ENCODE data around the gene CETP.
"Not testable (repeated sequence)": the region's sequence is repeated elsewhere in the genome, so short reads cannot be mapped to it uniquely, and the experiment has no call there.

Gene CETP

GRCh38 chr16:56933828-56934598 is 27.7 kb upstream of the CETP start:
- DNase-seq (ENCODE audit: low read depth in 2 of 2): no peak

GRCh38 chr16:56934599-56935145 is 27.1 kb upstream of the CETP start:
- DNase-seq (ENCODE audit: low read depth in 2 of 2): not testable (repeated sequence)

GRCh38 chr16:56935201-56935600 is 26.5 kb upstream of the CETP start:
- no peak for DNase-seq (ENCODE audit: low read depth in 2 of 2)

GRCh38 chr16:56936491-56936890 is 25.3 kb upstream of the CETP start:
- DNase-seq (ENCODE audit: low read depth in 2 of 2): no peak

- no peak for DNase-seq (ENCODE audit: low read depth in 2 of 2)
Measured at GRCh38 chr16:56936950-56937349, 24.8 kb upstream of the CETP start.

- DNase-seq (ENCODE audit: low read depth in 2 of 2): no peak
Measured at GRCh38 chr16:56938664-56939513, 22.9 kb upstream of the CETP start.

- DNase-seq (ENCODE audit: low read depth in 2 of 2): no peak
Measured at GRCh38 chr16:56939801-56940200, 21.9 kb upstream of the CETP start.

GRCh38 chr16:56941092-56941491 is 20.7 kb upstream of the CETP start:
- DNase-seq (ENCODE audit: low read depth in 2 of 2): no peak

- DNase-seq (ENCODE audit: low read depth in 2 of 2): no peak
Measured at GRCh38 chr16:56941856-56942331, 19.9 kb upstream of the CETP start.

- DNase-seq (ENCODE audit: low read depth in 2 of 2): no peak
Measured at GRCh38 chr16:56943761-56944375, 17.9 kb upstream of the CETP start.

GRCh38 chr16:56944954-56945839 is 16.6 kb upstream of the CETP start:
- no peak for DNase-seq (ENCODE audit: low read depth in 2 of 2)

- DNase-seq (ENCODE audit: low read depth in 2 of 2): no peak
Measured at GRCh38 chr16:56945847-56946527, 15.8 kb upstream of the CETP start.

- no peak for DNase-seq (ENCODE audit: low read depth in 2 of 2)
Measured at GRCh38 chr16:56946767-56947603, 14.8 kb upstream of the CETP start.

GRCh38 chr16:56947604-56947995 is 14.2 kb upstream of the CETP start:
- DNase-seq (ENCODE audit: low read depth in 2 of 2): no peak

GRCh38 chr16:56948234-56948633 is 13.5 kb upstream of the CETP start:
- DNase-seq (ENCODE audit: low read depth in 2 of 2): no peak

- DNase-seq (ENCODE audit: low read depth in 2 of 2): no peak
Measured at GRCh38 chr16:56950051-56950450, 11.7 kb upstream of the CETP start.

GRCh38 chr16:56950455-56950854 is 11.3 kb upstream of the CETP start:
- DNase-seq (ENCODE audit: low read depth in 2 of 2): no peak

GRCh38 chr16:56950881-56951771 is 10.6 kb upstream of the CETP start:
- DNase-seq (ENCODE audit: low read depth in 2 of 2): peak in 1 of 2 donors; percentile 23

- no peak for DNase-seq (ENCODE audit: low read depth in 2 of 2)
Measured at GRCh38 chr16:56953006-56953405, 8.7 kb upstream of the CETP start.
